GM18499 (cell line): ENCODE data around the gene SMAD3.

ENCODE experiments used
- ATAC-seq: cut with Tn5 transposase; IDR thresholded peaks from one replicate; pipeline ENCODE4 v1.9.1; 2021; ENCODE audit warnings: moderate number of reproducible peaks; ENCODE audit not compliant: insufficient read depth, unreplicated experiment

The SMAD3 gene

DNA sequence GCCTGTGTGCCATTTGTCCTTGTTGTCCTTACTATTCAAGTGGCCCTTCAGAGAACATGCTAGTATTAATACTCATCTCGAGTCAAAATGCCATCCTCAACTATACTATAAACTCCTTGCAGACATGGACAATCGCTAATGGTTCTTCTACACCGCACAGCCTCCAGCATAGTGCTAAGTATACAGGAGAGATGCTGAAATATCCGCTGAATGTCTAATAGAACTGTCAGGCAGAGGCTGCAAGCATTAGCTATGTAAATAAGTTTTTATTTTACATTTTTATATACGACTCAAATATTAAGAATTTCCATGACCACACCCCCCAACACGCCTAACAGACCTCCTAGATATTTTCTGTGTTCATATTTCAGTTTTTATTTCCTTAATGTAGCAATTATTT, 149.7 kb downstream of the SMAD3 start:
- ATAC-seq, result no peak

- ATAC-seq, result no peak
Measured at GRCh38 chr15:67216859-67217258, 151.5 kb downstream of the SMAD3 start.

GRCh38 chr15:67218428-67218827, 153.0 kb downstream of the SMAD3 start:
- ATAC-seq, result no peak

DNA sequence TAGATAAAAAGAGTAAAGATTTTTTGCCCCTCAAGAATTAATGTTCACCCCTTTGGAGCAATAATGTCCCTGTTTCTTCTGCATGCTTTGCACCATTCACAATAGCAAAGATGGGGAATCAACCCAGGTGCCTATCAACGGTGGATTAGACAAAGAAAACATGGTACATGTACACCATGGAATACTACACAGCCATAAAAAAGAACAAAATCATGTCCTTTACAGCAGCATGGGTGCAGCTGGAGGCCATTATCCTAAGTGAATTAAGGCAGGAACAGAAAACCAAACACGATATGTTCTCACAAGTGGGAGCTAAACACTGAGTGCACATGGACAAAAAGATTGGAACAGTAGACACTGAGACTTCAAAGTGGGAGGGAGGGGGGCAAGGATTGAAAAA, 153.9 kb downstream of the SMAD3 start:
- ATAC-seq, result no peak

DNA sequence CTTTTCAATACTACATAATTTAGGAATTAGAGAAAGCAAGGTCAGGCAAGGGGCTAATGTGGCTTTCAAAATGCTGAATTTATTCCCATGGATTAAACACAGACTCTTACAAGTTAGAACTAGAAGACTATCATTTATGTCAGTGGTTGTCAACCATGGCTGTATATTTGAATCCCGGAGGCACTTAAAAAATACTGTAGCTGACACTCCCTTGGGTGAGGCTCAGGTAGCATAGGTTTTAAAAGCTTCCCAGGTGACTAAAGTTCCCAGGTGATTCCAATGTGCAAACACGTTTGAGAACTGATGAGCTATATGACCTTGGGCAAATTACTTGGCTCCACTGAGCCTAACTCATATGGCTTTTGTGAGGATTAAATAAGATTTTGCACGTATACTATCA, 159.5 kb downstream of the SMAD3 start:
- ATAC-seq, result no peak

DNA sequence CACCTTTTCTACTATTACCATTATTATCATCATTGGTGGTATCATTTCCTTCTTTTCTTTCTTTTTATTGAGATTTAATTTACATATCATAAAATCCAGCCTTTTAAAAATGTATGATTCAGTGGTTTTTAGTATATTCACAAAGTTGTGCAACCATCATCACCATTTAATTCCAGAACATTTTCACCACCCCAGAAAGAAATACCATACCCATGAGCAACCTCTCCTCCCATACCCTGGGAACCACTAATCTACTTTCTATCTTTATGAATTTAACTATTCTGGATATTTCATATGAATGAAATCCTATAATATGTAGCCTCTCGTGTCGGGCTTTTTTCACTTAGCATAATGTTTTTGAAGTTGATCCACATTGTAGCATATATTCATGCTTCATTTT, 159.9 kb downstream of the SMAD3 start:
- ATAC-seq, result no peak

DNA sequence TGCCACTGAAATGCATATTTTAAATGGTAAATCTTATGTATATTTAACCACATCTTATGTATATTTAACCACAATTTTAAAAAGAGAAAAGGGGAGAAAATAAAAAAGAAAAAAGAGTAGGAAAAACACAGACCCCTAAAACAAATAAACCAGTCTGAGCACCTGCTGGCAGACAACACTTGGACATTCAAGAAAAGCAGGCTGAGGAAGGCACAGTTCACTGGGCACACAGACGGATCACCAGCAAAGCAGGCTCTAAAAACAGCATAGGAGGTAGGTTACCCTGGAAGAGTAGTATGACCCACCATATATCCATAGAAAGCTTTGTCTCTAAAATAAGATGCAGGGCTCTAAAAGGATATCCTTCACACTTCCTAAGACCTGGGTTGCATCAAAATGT, 162.0 kb downstream of the SMAD3 start:
- ATAC-seq, result no peak

DNA sequence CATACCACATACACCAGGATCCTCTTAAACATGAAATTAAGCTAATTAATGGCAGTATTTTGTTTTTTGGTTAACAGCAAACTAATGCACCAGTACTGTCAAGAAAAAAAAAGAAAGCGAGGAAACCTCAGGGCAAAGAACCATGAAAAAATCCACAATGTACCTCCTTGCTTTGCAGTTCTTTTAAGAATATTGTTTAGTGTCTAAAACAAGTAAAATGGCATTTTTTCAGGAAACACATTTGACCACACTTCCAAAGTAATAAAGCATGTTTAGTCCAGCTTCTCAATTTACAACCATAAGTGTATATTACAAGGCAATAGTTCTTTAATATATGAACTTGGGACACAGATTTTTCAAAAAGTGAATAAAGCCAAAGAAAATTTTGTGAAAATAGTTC, 162.4 kb downstream of the SMAD3 start:
- ATAC-seq, result no peak

- no peak for ATAC-seq
Measured at GRCh38 chr15:67228286-67228685, 162.9 kb downstream of the SMAD3 start.

- ATAC-seq, result no peak
Measured at GRCh38 chr15:67230504-67230903, 165.1 kb downstream of the SMAD3 start.

DNA sequence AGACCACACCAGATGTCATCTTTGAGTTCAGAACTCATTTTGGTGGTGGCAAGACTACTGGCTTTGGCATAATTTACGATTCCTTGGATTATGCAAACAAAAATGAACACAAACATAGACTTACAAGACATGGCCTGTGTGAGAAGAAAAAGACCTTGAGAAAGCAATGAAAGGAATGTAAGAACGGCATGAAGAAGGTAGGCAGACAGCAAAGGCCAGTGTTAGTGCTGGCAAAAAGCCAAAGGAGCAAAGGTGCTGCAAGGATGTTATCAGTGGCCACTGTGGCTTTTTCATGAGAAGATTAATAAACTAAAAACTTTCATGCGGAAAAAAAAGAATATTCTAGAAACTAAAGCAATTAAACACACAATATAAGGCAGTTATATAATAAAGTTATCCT, 167.2 kb downstream of the SMAD3 start:
- no peak for ATAC-seq

GRCh38 chr15:67240235-67241131, 175.1 kb downstream of the SMAD3 start:
- no peak for ATAC-seq

GRCh38 chr15:67241132-67241855, 175.9 kb downstream of the SMAD3 start:
- ATAC-seq, result peak; percentile 70

DNA sequence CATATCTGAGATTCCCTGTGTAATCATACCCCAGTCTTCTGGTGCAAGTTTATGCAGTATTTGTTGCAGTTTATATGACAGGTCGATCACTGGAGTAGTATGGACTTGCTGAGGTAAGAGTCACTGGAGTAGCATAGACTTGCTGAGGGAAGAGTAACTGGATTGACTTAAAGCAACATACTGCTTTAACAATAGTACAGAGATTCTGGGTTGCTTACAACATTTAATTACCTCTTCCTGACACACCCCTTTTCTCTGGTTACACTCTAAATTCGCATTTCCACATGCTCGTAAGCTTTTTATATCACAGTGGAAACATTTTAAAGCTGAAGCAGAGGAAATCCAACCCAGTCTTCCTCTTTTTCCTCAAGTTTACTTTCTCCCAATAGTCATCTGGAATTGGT, 177.3 kb downstream of the SMAD3 start:
- ATAC-seq, result no peak
